ENCODE results near the gene PKHD1.

- TF ChIP-seq, protein P1, sequence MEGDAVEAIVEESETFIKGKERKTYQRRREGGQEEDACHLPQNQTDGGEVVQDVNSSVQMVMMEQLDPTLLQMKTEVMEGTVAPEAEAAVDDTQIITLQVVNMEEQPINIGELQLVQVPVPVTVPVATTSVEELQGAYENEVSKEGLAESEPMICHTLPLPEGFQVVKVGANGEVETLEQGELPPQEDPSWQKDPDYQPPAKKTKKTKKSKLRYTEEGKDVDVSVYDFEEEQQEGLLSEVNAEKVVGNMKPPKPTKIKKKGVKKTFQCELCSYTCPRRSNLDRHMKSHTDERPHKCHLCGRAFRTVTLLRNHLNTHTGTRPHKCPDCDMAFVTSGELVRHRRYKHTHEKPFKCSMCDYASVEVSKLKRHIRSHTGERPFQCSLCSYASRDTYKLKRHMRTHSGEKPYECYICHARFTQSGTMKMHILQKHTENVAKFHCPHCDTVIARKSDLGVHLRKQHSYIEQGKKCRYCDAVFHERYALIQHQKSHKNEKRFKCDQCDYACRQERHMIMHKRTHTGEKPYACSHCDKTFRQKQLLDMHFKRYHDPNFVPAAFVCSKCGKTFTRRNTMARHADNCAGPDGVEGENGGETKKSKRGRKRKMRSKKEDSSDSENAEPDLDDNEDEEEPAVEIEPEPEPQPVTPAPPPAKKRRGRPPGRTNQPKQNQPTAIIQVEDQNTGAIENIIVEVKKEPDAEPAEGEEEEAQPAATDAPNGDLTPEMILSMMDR (IDR thresholded peaks at IDR 0.05): no peak
- no peak for TF ChIP-seq EP300 (IDR thresholded peaks at IDR 0.05)
These were observed 412.1 kb downstream of the PKHD1 start for GRCh38 chr6:51675020-51675921.
